Adipocyte (in vitro differentiated cells): ENCODE results near the gene IGF2BP1.
"Not testable (repeated sequence)": the region's sequence is repeated elsewhere in the genome, so short reads cannot be mapped to it uniquely, and the experiment has no call there.

ENCODE experiments used
- DNase-seq: peaks from one replicate; pipeline ENCODE4 v3.0.0-alpha.2; 2015; ENCODE audit warnings: low read depth
- H3K27me3 ChIP-seq: replicated peaks from 2 replicates; pipeline ENCODE4 v1.7.0; 2013; ENCODE audit warnings: mild to moderate bottlenecking, low read length, moderate library complexity; ENCODE audit not compliant: control insufficient read depth, insufficient read depth
- H3K36me3 ChIP-seq: 2 replicates; pipeline ENCODE4 v1.7.0; 2013; ENCODE audit warnings: low read length, mild to moderate bottlenecking, moderate library complexity; ENCODE audit not compliant: control insufficient read depth, insufficient read depth, severe bottlenecking
- H3K4me1 ChIP-seq: 2 replicates; pipeline ENCODE4 v1.7.0; 2013; ENCODE audit warnings: mild to moderate bottlenecking, low read length, moderate library complexity; ENCODE audit not compliant: control insufficient read depth, insufficient read depth
- H3K4me3 ChIP-seq: 2 replicates; pipeline ENCODE4 v1.7.0; 2013; ENCODE audit warnings: mild to moderate bottlenecking, low read length, moderate library complexity
- H3K9ac ChIP-seq: 2 replicates; pipeline ENCODE4 v1.7.0; 2013; ENCODE audit warnings: mild to moderate bottlenecking, low read length, moderate library complexity
- H3K9me3 ChIP-seq: 2 replicates; pipeline ENCODE4 v1.7.0; 2013; ENCODE audit warnings: mild to moderate bottlenecking, low read length, moderate library complexity; ENCODE audit not compliant: control insufficient read depth

The IGF2BP1 gene

GRCh38 chr17:48996722-48997102 lies 473 bp upstream of the IGF2BP1 start:
- Histone ChIP-seq H3K36me3 (no peaks in the 10 kb centered on the region), H3K4me3 (peak overlapping the region; percentile 74), H3K27me3 (peaks cover 58% of the 10 kb centered on the region), H3K9ac (no peak overlapping the region), H3K4me1 (peaks cover 11% of the 10 kb centered on the region), H3K9me3 (no peaks in the 10 kb centered on the region)
- DNase-seq: no peak

DNA sequence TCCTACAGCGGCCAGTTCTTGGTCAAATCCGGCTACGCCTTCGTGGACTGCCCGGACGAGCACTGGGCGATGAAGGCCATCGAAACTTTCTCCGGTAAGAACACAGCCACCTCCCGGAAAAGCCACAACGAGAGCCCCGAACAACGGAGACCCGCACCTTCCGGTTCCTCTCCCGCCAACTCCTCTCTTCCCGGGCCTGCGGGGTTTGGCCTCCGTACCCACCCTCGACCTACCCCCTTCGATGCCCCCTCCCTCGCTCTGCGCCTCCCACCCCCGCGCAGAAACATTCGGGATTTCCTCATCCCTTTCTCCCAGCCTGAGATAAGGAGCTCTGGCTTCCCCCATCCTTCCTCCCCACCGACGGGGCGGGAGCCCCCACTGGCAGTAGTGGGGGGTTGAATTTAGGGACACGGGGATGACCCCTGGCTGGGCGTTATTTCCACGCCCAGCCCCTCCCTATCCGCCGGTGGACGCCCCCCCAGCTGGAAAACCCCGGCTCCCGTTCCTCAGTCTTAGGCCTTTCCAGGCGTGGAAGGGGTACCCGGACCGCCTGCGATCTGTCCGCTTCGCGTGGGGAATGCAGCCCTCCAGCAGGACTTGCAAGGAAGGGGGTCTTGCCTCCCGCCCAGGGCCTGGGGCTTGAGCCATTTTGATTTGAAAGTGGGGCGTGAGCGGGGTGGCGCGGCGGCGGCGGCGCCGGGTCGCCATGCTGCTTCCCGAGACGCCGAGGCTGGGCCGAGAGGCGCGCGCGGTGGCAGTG lies 822 bp downstream of the IGF2BP1 start:
- Histone ChIP-seq H3K9ac (peak overlapping the region; percentile 84), H3K4me1 (peaks cover 11% of the 10 kb centered on the region), H3K27me3 (peaks cover 55% of the 10 kb centered on the region), H3K9me3 (no peaks in the 10 kb centered on the region), H3K36me3 (no peaks in the 10 kb centered on the region), H3K4me3 (peak overlapping the region; percentile 80)
- DNase-seq: peak; percentile 68

GRCh38 chr17:48998587-48999440 lies 1.6 kb downstream of the IGF2BP1 start:
- Histone ChIP-seq H3K9me3 (no peaks in the 10 kb centered on the region), H3K36me3 (no peaks in the 10 kb centered on the region), H3K4me3 (peak overlapping the region; percentile 80), H3K4me1 (peaks cover 11% of the 10 kb centered on the region), H3K27me3 (peaks cover 58% of the 10 kb centered on the region), H3K9ac (peak overlapping the region; percentile 84)
- peak; percentile 64 for DNase-seq

DNA sequence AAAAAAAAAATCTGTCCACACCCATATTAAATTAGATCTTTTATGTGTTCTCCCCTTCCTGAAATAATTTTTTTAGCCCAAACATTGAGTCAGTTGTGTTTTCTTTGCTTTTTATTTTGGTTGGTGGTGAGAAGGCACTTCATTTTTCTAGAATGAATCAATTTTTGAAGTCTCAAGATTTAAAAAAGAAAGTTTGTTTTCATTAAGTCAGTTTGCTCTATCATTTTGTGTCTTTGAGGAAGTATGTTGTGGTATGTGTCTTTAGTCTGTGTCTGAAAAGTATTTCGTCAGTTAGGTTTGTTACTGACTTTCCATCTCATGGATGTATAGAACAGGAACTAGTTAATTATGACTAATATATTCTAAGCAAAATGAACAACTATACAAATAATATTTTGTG lies 3.8 kb downstream of the IGF2BP1 start:
- Histone ChIP-seq H3K4me3 (peak overlapping the region; percentile 53), H3K36me3 (no peaks in the 10 kb centered on the region)
- peak; percentile 70 for DNase-seq

GRCh38 chr17:49001671-49002070 lies 4.5 kb downstream of the IGF2BP1 start:
- H3K36me3 ChIP-seq: no peaks in the 10 kb centered on the region
- no peak for DNase-seq
- peaks cover 5% of the 10 kb centered on the region for H3K4me1 ChIP-seq
- H3K4me3 ChIP-seq: no peak overlapping the region
- H3K27me3 ChIP-seq: peaks cover 64% of the 10 kb centered on the region
- no peak overlapping the region for H3K9ac ChIP-seq
- no peaks in the 10 kb centered on the region for H3K9me3 ChIP-seq

More for the DNA sequence above, 3.8 kb downstream of the IGF2BP1 start:
- Histone ChIP-seq H3K9ac (peak overlapping the region; percentile 16), H3K27me3 (peaks cover 62% of the 10 kb centered on the region), H3K9me3 (no peaks in the 10 kb centered on the region), H3K4me1 (peaks cover 8% of the 10 kb centered on the region)

DNA sequence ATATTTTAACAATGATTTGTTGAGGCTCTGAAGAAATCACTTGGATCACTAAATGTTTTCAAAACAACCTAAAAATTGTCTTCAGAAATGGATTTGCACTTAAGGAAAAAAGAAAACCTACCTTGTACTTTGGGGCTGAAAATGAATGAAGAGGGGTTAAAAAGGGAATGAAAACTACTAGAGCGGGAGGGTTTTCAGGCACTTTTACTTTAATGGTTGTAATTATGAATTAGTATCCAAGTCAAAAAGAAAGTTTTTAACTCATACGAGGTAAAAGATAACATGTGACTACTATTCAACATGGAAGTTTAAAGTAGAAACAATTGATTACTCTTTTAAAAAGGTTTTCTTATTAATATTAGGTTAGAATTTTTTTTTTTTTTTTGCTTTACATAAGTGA lies 5.1 kb downstream of the IGF2BP1 start:
- Histone ChIP-seq H3K9ac (no peak overlapping the region), H3K36me3 (no peaks in the 10 kb centered on the region), H3K4me1 (peaks cover 4% of the 10 kb centered on the region), H3K27me3 (peaks cover 69% of the 10 kb centered on the region), H3K9me3 (no peaks in the 10 kb centered on the region), H3K4me3 (no peak overlapping the region)
- no peak for DNase-seq

DNA sequence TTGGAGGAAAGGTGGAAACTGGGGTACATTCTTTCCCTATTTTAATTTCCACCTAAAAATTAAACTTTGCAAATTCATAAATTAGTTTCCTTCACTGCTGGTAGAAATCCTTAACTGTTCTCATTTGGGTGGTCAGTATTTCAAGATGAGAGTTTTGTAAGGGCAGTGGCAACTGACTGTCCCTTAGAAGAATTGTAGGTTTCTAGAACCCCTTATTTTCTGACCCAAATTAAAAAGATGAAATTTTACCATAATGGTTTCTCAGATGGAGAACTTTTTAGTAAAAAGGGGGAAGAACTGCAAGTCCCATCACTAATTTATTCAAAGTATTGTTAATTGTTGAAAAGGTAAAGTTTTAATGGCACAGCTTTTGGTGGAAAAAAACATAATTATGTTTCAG lies 5.6 kb downstream of the IGF2BP1 start:
- H3K9ac ChIP-seq: no peak overlapping the region
- H3K27me3 ChIP-seq: peaks cover 72% of the 10 kb centered on the region
- no peak for DNase-seq
- H3K4me3 ChIP-seq: no peak overlapping the region
- H3K36me3 ChIP-seq: no peaks in the 10 kb centered on the region
- H3K4me1 ChIP-seq: peaks cover under 1% of the 10 kb centered on the region
- no peaks in the 10 kb centered on the region for H3K9me3 ChIP-seq

DNA sequence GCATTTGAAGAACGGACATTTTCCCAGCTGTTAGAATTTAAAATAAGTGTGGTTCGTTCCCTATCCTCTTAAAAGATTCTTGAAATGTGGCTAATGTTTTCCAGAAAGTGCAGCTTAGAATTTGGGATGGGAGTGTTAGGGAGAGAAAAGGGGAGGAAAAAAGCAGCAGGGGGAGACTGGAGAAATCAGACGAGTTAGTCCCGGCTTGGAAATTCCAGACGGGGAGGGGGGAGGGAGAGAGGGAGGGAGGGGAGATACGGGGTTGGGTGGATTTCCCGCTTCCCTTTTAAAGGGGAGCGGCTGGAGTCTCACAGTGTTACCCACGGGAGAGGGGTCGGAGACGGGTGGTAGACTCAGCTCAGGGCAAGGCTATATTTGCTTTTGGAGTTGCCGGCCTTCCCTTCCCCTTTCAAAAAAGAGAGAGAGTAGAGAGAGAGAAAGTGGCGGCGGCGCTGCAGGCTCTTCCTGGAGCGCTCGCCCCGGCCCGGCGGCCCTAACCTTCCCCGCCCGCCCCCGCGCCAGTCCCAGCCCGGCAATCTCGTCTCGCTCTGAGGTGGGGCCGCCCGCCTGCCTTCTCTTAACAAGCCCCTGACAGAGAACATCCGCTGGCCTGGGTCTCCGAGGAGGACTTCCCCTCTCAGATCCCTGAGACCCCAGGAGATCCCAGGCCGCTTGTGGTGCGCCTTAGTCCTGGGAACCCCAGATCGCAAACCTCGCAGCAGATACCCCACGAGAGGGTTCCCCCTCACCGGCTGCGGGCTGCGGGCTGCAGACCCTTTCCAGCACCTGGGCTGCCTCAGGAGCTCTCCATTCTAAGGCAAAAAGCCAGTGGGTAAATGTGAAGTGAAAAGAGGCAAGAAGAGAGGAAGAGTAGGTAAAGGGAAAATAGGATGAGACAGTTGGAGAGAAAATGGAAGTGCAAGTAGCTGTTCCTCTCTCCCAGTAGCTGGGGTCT lies 6.6 kb downstream of the IGF2BP1 start:
- no peaks in the 10 kb centered on the region for H3K4me1 ChIP-seq
- H3K36me3 ChIP-seq: no peaks in the 10 kb centered on the region

GRCh38 chr17:49005140-49005539 lies 8.0 kb downstream of the IGF2BP1 start:
- Histone ChIP-seq H3K9me3 (no peaks in the 10 kb centered on the region), H3K27me3 (peaks cover 61% of the 10 kb centered on the region), H3K36me3 (no peaks in the 10 kb centered on the region), H3K4me1 (no peaks in the 10 kb centered on the region), H3K4me3 (no peak overlapping the region), H3K9ac (no peak overlapping the region)
- no peak for DNase-seq

More for the DNA sequence above, 6.6 kb downstream of the IGF2BP1 start:
- no peak overlapping the region for H3K9ac ChIP-seq
- peaks cover 69% of the 10 kb centered on the region for H3K27me3 ChIP-seq
- H3K9me3 ChIP-seq: no peaks in the 10 kb centered on the region
- DNase-seq: peak; percentile 75
- H3K4me3 ChIP-seq: no peak overlapping the region

DNA sequence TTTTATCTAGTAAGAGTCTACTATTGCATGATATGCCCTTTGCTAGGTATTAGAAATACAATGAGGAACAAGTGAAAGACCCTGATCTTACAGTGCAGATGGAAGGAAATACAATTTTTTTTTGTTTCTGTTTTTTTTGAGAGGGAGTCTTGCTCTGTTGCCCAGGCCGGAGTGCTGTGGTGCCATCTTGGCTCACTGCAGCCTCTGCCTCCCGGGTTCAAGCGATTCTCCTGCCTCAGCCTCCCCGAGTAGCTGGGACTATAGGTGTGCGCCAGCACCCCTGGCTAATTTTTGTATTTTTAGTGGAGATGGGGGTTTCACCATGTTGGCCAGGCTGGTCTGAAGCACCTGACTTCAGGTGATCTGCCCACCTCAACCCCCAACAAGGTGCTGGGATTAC lies 11.7 kb downstream of the IGF2BP1 start:
- H3K9me3 ChIP-seq, H3K36me3 ChIP-seq, H3K4me3 ChIP-seq, H3K4me1 ChIP-seq, H3K9ac ChIP-seq, DNase-seq: not testable (repeated sequence)
- peaks cover 46% of the 10 kb centered on the region for H3K27me3 ChIP-seq
